Medulla oblongata (tissue), 1 donor: ENCODE data around the gene ZFYVE26.
"Not testable (repeated sequence)": the region's sequence is repeated elsewhere in the genome, so short reads cannot be mapped to it uniquely, and the experiment has no call there.

Source experiments
- DNase-seq: peaks from one replicate; pipeline ENCODE4 v3.0.0-alpha.2; 2015; ENCODE audit errors: extremely low spot score

Gene ZFYVE26

GRCh38 chr14:67749341-67750084 lies 66.9 kb downstream of the ZFYVE26 start:
- DNase-seq: no peak

GRCh38 chr14:67748312-67748711 lies 68.1 kb downstream of the ZFYVE26 start:
- no peak for DNase-seq

- DNase-seq: no peak
Observed at GRCh38 chr14:67746927-67747326, 69.5 kb downstream of the ZFYVE26 start.

GRCh38 chr14:67744046-67744445 lies 72.3 kb downstream of the ZFYVE26 start:
- no peak for DNase-seq

- no peak for DNase-seq
Observed at GRCh38 chr14:67738740-67739504, 77.5 kb downstream of the ZFYVE26 start.

- DNase-seq: no peak
Observed at GRCh38 chr14:67736771-67737170, 79.6 kb downstream of the ZFYVE26 start.

GRCh38 chr14:67735336-67736147 lies 80.8 kb downstream of the ZFYVE26 start:
- DNase-seq: no peak

GRCh38 chr14:67734675-67735074 lies 81.7 kb downstream of the ZFYVE26 start:
- no peak for DNase-seq

- DNase-seq: no peak
Observed at GRCh38 chr14:67733616-67734015, 82.8 kb downstream of the ZFYVE26 start.

- no peak for DNase-seq
Observed at GRCh38 chr14:67729072-67729885, 87.1 kb downstream of the ZFYVE26 start.

- no peak for DNase-seq
Observed at GRCh38 chr14:67728258-67728657, 88.1 kb downstream of the ZFYVE26 start.

GRCh38 chr14:67727361-67727760 lies 89.0 kb downstream of the ZFYVE26 start:
- DNase-seq: no peak

- no peak for DNase-seq
Observed at GRCh38 chr14:67725171-67725570, 91.2 kb downstream of the ZFYVE26 start.

GRCh38 chr14:67722293-67722692 lies 94.1 kb downstream of the ZFYVE26 start:
- peak; percentile 68 for DNase-seq

GRCh38 chr14:67721875-67722274 lies 94.5 kb downstream of the ZFYVE26 start:
- DNase-seq: no peak

GRCh38 chr14:67719866-67720265 lies 96.5 kb downstream of the ZFYVE26 start:
- no peak for DNase-seq

GRCh38 chr14:67719385-67719784 lies 97.0 kb downstream of the ZFYVE26 start:
- not testable (repeated sequence) for DNase-seq

- no peak for DNase-seq
Observed at GRCh38 chr14:67718265-67718664, 98.1 kb downstream of the ZFYVE26 start.

- no peak for DNase-seq
Observed at GRCh38 chr14:67717048-67717447, 99.3 kb downstream of the ZFYVE26 start.

GRCh38 chr14:67710209-67710608 lies 106.2 kb downstream of the ZFYVE26 start:
- no peak for DNase-seq

- DNase-seq: not testable (repeated sequence)
Observed at GRCh38 chr14:67709796-67710195, 106.6 kb downstream of the ZFYVE26 start.
